NT2/D1 (cell line): ENCODE data around the gene CDH22.

ENCODE experiments used
- SUZ12 ChIP-seq: IDR thresholded peaks from 2 replicates; pipeline ENCODE4 v1.6.1; 2011; ENCODE audit not compliant: insufficient read length, insufficient read depth; ENCODE audit errors: extremely low read depth
- YY1 ChIP-seq: IDR thresholded peaks from 2 replicates; pipeline ENCODE4 v1.6.1; 2011; ENCODE audit not compliant: insufficient read length, insufficient read depth
- ZNF274 ChIP-seq: IDR thresholded peaks from 2 replicates; pipeline ENCODE4 v1.6.1; 2011; ENCODE audit warnings: mild to moderate bottlenecking, low read depth, low read length

DNA sequence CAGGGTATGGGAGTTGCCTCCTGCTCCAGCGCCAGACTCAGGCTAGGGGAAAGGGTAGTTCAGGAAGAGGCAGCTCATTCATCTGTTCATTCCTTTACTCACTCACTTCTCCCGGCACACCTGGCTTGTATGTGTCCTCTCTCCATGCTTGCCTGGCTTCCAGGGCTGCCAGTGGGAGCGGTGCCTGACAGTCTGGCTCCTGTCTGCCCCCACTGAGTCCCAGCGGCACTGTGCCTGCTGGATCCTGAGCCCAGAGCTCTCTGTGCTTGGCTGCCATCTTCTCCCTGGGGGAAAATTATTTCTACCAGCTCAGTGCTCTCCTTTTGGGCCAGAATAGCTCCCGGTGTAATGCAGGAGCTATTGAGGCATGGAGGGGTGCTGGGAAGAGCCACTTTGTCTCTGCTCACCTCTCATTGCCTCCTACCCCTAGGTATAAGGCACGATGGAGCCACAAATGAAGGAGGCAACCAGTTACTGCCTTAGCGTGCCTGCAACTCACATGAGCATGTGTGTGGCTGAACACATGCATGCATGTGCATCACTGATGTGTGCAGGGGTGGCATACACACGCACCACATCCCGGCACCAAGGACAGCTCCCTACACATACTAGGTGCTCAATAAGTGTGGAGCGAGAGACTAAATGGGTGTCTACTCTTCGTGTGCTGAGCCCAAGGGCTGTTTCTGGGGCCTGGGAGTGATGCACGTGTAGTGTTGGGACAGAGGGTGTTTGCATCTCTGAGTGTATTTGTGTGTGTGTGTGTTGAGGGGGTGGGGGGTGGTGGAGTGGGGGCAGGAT, 46.6 kb downstream of the CDH22 start:
- TF ChIP-seq YY1 (no peak), SUZ12 (no peak), ZNF274 (no peak)
